GM18526 (cell line): ENCODE measurements around the gene TGOLN2.

Experiments used
- POLR2A ChIP-seq: IDR thresholded peaks from 3 replicates; pipeline ENCODE4 v1.6.1; 2011; ENCODE audit not compliant: insufficient read length; ENCODE audit errors: extremely low read depth

The TGOLN2 gene

GRCh38 chr2:85327822-85328617, at the start of gene TGOLN2:
Gene TGOLN2 (minus strand): TSS chr2:85327989. CDS start chr2:85327962, 27 bp downstream.
- peak; percentile 97 for TF ChIP-seq POLR2A

- no peak for TF ChIP-seq POLR2A
Observed at GRCh38 chr2:85377083-85377482, 49.3 kb upstream of the TGOLN2 start.

GRCh38 chr2:85376291-85377065, 48.7 kb upstream of the TGOLN2 start:
- no peak for TF ChIP-seq POLR2A

DNA sequence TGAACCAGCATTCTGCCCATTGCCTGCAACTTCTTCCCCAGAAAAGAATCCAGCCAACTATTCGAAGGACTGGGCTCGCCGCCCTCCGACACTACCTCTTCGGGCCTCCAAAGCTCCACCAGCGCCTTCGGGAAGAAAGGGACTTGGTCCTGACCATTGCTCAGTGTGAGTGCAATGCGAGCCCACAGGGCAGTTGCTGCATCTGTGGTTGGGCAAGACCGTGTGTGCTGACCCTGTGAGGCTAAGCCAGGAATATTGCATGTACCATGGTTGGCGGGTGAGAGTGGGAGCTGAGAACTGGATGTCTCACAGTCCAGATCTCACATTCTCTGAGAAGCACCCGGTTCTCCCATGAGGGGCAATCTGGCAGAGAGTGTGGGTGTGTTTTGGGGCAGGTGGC, 43.3 kb upstream of the TGOLN2 start:
- TF ChIP-seq POLR2A: no peak

- TF ChIP-seq POLR2A: no peak
Observed at GRCh38 chr2:85369500-85369899, 41.7 kb upstream of the TGOLN2 start.

- no peak for TF ChIP-seq POLR2A
Observed at GRCh38 chr2:85368921-85369320, 41.1 kb upstream of the TGOLN2 start.

- TF ChIP-seq POLR2A: no peak
Observed at GRCh38 chr2:85367180-85367579, 39.4 kb upstream of the TGOLN2 start.

DNA sequence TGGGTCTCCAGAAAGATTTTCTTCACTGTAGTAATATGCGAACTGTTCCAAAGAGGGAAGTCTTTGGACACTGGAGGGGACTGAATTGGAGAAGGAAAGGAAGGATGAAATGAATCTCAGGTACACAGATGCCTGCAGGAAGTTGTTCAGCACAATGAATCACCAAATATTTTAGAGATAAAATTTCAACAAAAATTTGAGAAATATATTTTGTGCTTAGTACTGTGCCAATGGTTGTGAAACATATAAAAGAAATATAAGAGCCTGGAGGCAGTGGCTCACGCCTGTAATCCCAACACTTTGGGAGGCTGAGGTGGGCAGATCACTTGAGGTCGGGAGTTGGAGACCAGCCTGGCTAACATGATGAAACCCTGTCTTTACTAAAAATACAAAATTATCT, 29.9 kb upstream of the TGOLN2 start:
- TF ChIP-seq POLR2A: no peak

DNA sequence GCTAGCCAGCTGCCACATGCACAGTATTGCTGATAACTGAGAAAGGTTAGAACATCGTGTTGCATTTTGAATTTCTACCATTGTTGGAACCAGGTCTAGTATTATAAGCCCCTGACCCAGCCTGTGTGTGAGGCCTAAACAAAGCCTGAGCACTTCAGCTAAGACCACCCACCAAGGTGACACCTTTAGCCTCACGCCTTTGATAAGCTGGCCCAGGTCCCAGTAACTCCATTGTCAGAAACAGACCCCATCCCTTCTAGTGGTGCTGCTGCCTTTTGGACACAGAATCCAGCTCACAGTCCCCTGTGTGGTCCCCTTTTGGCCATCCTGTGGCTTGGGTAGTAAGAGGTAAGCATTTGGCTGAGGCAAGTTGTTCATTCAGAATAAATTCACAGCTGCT, 28.4 kb upstream of the TGOLN2 start:
- no peak for TF ChIP-seq POLR2A

GRCh38 chr2:85355521-85355920, 27.7 kb upstream of the TGOLN2 start:
- no peak for TF ChIP-seq POLR2A

DNA sequence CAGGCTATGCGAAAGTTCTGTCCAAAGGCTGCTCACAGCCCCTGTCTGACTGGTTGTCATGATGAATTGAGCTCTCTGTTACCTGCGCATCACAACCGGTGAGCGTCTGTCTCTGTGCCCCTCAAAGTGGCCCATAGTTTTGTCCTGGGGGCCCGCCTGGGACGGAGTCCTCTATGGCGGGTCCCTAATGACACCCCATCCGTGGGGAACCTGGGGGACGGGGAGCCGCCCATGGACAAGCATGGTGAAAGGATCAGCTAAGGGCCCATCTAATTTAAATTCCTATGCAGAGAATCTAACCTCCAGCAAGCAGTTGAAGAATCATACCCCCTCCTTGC, 27.3 kb upstream of the TGOLN2 start:
- TF ChIP-seq POLR2A: no peak

- TF ChIP-seq POLR2A: peak; percentile 98
Observed at GRCh38 chr2:85354286-85355072, 26.7 kb upstream of the TGOLN2 start, which contains the start of the genes ELMOD3 and RETSAT. Gene ELMOD3 (plus strand): TSS chr2:85354769. CDS start chr2:85357199, 2,430 bp downstream. Gene RETSAT (minus strand): TSS chr2:85354528. CDS start chr2:85354507, 21 bp downstream.

DNA sequence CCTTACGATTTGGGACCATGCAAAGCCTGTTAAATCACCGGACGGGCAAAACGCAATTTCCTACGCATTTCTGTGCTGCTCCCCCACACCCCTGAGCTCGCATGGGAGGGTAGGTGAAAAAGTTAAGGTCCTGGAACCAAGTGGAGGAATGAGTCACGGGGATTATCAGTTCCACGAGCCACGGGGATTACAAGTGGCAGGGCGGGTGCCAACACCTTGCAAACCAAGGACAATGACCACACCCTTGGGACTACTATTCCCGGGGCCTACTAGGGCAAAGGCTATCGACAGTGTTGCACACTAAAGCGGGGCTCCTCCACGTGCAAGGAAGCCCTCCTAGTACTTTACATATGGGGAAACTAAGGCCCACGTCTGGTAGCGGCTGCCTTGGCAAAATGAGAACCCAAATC, 26.1 kb upstream of the TGOLN2 start:
- no peak for TF ChIP-seq POLR2A

GRCh38 chr2:85347599-85347998, 19.8 kb upstream of the TGOLN2 start:
- no peak for TF ChIP-seq POLR2A

GRCh38 chr2:85344356-85344954, 16.7 kb upstream of the TGOLN2 start:
- no peak for TF ChIP-seq POLR2A

DNA sequence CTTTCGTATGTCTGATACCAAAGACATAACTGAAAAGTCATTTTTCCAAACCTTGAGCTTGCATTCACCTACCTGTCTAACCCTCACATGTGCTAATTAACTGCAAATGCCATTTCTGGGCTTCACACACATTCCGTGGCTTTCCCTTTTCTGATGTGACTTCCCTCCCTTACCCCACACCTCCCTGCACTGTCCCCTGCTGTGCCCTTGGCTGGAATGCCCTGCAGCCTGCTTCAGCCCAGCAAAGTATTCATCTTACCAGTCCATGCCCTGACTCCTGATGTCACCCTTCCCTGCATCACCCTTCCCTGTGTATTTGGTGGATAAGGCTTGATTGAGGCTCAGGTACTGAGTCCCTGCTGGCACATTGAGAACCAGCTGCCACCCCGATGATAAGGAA, 14.4 kb upstream of the TGOLN2 start:
- no peak for TF ChIP-seq POLR2A
